HG02642 (cell line): ENCODE measurements around the gene MTX1.

Source experiments
- ATAC-seq: cut with Tn5 transposase; IDR thresholded peaks from one replicate; pipeline ENCODE4 v1.9.1; 2021; ENCODE audit warnings: mild to moderate bottlenecking; ENCODE audit not compliant: unreplicated experiment, poor library complexity

The MTX1 gene

DNA sequence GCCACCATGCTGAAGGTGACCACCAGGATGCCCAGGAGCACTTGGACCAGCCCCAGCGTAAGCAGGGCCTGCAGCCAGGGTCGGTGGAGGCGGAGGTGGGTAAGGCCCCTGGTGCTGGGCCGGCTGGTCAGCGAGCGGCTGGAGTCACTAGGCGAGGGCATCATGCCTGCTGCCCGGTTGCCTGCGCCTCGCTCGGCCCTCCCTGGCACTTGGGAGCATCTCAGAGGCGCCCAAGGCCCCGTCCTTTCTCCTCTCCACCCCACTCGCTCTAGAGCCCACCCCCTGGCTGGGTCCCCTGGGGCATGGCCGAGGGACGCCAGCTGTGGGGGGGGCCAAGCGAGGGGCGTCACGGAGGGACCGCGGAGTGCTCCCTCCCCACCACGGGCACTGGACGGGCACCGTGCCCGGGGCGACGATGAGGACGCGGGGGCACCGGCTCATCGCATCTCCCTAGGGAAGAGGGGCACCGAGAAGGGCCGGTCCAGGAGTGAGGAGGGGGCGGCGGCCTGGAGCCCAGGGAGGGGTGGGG is 46.3 kb downstream of the MTX1 start:
- ATAC-seq, result no peak

DNA sequence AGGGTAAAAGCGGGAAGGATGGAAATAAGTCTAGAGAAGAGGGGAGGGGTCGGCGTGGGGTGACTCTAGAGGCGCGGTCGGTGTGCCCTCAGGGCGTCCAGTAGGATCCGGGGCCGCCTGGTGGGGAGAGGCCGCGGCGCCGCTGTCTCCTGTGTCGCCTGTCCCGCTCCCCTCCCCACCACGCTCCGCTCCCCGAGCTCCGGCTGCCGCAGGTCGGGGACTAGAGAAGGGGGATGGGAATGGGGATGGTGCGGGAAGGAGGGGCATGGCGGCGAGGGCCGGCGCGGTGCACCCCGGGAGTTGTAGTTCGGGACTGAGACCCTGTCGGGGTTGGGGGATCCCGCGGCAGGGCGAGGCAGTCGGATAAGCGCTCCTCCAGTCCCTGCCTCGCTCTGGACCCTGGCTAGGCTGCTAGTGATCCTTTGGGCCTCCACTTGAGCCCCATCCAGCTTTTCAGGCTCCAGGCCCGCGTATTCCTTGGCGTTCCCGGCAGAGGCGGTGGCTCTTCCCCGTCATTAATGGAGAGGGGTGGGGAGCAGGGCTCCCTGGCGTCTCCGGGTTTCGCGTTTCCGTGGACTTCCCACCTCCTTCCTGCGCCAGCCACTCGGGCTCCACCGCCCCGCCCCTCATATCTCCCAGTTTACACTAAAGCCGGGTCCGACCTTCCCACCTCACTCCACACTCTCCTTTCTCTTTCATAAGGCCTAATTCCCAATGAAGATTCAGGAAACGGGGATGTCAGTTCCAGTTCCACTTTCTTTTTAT is 46.9 kb downstream of the MTX1 start, which contains the start of gene ENTREP3:
Gene ENTREP3, minus strand, starts transcription at position 241 of the 765 bp plus-strand sequence. CDS start 606 bp downstream, outside the sequence.
- ATAC-seq, result peak; percentile 57

DNA sequence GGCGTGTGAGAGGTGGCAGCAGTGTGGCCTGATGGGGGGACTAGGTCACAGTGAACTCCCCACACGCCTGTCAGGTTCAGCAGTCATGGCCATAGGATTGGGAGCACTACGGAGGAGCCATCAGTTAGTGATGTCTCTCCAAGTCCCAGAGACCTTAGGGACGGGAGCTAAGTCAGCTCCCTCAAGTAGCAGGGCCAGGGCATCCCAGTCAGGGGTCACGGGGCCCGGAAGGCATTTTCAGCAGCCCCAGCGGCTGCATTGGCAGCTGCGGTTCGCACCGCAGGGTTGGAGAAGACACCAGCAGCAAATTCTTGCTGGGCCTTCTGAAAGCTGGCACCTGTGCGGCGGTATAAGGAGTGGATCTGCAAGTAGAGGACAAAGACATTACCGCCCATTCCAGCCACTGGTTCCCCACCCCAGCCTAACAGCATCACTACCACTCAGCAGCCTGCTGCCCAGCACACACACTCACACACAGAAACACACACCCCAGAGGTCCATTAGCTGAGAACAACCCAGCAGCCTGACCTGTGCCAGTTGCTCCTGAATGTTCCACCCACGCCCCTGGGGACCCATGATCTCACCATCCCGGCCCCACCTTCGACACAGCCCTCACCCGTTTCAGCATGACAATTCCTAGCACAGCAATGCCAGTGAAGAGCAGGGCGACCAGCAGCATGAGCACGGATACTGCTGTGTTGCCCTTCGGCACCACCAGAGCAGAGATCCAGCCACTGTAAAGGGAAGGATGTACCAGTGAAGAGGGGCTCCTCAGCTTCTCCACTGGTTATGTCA is 47.8 kb downstream of the MTX1 start:
- ATAC-seq, result no peak

DNA sequence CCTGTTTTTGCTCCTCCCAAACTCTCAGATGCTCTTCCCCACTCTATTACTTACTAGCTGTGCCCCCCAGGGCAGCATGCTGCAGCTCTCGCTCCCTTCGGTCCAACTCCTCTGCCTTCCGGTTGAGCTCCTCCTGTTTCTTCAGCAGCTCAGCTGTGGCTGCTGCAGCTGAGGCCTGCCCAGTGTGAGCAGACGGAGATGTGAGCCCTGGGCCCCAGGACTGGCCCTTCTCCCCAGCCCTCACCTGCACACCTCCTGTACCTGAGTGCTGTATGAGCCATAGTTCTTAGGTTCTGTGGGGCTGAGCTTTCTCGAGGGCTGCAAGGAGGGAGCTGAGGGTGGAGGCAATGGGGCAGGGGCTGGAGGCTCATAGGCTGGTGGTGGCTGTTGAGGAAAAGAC is 51.8 kb downstream of the MTX1 start:
- ATAC-seq, result no peak

DNA sequence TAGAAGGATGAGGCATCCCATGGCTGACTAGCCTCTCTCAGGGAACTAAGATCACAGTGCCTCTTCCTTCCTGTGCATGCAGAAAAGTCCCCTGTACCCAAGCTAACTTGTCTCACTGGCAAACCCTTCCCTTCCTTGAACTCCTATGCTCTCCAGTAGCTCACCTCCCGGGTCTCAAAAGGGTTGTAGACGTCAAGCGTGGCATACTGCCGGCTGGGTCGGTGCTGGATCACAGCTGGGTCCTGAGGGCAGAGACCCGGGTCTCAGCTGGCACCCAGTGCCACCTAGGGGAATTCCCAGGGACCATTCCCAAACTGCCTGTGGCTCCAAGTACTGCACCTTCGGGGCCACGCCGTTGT is 53.0 kb downstream of the MTX1 start:
- ATAC-seq, result peak; percentile 9

DNA sequence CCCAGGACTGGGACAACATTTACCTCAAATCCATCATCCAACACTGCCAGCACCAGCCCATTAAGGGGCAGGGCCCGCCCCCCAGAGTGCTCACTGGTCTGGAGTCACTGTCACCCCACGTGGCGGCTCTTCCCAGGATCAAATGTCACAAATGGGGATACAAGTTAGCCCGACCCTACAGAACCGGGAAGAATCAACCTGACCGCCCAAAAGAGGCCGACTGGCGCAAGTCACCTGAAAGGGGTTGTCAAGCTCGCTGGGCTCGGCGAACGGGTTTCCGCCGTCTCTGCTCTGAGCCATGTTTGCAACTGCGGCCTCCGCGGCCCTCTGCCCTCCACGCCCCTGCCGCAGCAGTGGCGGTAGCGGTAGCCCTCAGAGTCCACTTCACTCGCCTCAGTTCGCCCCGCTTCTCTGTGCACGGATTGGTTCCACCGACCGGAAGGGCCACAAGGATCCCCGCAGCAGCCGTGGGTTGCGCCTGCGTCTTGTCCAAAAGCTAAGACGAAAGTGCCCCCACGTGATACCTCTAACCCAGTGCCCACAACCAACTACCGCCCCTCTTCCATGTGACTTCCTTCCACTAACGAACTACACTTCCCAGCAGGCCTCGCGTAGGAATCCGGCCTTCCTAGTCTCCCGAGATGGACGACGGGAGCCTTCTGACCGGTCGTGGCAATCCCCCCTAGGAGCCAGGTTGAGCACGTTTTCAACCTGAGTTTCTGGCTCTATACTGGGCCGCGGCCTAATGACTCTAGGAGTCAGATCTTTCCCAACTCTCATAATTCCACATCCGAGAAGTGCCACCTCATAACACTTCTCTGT is 53.6 kb downstream of the MTX1 start, which contains the start of gene SCAMP3:
Gene SCAMP3, minus strand, starts transcription at position 509 of the 822 bp plus-strand sequence. Its CDS starts 209 bp downstream, at position 300.
- peak; percentile 90 for ATAC-seq

DNA sequence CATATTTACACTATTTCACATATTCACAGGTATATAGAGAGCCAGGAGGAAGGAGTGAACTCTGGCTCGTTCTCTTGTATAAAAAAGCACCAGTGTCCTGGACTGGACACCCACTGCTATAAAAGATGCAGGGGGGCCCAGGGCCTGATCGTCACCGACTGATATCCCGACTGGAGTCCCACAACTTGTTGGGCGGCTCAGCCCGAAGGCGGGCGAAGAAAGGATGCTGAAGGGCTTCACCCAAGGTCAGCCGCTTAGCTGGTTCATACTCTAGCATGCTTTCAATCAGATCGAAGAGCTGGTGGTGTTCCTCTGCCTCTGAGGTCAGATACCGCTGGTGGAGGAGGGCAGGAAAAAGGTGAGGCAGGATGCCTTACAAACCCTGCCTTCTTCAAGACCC is 54.6 kb downstream of the MTX1 start:
- no peak for ATAC-seq
